ENCODE measurements around the gene PRSS2. TPM values are rescaled to one million over a fixed set of nuclear protein-coding genes. Genes with fewer than 3 reads are reported as not detected.

Gene PRSS2
- total RNA-seq, 1 donor: 22.9 TPM

DNA sequence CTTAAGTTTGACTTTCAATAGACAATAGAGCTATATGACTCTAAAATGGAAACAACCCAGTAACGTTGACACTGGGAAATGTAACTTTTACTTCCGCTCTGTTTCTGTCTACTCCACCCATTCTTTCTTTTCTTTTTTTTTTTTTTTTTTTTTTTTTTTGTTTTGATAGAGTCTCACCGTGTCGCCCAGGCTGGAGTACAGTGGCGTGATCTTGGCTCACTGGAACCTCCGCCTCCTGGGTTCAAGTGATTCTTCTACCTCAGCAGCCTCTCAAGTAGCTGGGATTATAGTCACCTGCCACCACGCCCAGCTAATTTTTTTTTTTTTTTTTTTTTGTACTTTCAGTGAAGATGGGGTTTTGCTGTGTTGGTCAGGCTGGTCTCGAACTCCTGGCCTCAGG lies 13.9 kb downstream of the PRSS2 start:
- DNase-seq (ENCODE audit: low read depth in 2 of 3, low spot score in 2 of 3): no peak

DNA sequence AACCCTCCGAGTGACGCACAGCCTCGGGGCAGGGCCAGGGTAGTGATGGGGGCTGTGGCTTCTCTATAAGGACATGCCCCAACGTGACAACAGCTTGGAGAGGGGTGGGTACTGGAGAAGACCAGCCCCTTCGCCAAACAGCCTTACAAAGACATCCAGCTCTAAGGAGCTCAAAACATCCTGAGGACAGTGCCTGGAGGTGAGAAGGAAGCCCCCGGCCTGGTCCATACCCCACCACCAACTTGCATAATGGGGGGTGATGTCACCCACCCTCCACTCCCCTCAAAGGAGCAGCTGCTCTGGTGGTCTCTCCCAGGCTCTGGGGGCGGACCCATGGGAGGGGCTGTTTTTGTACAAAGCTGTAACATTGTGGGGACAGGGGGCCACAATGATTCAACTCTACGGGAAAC lies 15.1 kb downstream of the PRSS2 start:
- no peak for DNase-seq (ENCODE audit: low read depth in 2 of 3, low spot score in 2 of 3)

DNA sequence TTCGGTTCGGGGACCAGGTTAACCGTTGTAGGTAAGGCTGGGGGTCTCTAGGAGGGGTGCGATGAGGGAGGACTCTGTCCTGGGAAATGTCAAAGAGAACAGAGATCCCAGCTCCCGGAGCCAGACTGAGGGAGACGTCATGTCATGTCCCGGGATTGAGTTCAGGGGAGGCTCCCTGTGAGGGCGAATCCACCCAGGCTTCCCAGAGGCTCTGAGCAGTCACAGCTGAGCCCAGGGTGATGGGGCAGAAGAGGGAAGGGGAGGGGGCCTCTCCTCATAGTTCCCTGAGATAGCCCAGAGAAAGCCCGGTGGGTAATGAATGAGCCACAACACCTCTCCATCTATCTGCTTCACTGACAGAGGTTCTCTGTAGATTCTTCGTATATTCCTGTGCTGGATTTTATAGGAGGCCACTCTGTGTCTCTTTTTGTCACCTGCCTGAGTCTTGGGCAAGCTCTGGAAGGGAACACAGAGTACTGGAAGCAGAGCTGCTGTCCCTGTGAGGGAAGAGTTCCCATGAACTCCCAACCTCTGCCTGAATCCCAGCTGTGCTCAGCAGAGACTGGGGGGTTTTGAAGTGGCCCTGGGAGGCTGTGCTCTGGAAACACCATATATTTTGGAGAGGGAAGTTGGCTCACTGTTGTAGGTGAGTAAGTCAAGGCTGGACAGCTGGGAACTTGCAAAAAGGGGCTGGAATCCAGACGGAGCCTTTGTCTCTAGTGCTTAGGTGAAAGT lies 16.4 kb downstream of the PRSS2 start:
- DNase-seq (ENCODE audit: low read depth in 2 of 3, low spot score in 2 of 3): no peak

DNA sequence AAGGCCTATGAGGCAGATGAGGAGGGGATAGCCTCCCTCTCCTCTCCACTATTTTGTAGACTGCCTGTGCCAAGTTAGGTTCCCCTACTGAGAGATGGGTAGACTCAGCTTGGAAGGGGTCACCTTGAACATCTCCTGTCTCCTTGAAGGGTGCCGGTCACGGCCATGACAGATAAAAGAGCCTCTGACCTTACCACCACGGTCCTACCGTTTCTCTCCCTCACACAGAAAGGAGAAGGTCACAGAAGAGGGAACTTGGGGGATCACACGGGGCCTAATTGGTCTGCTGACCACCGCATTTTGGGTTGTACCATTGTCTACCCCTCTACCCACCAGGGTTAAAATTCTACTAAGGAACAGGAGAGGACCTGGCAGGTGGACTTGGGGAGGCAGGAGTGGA lies 17.0 kb downstream of the PRSS2 start:
- DNase-seq (ENCODE audit: low read depth in 2 of 3, low spot score in 2 of 3): no peak

DNA sequence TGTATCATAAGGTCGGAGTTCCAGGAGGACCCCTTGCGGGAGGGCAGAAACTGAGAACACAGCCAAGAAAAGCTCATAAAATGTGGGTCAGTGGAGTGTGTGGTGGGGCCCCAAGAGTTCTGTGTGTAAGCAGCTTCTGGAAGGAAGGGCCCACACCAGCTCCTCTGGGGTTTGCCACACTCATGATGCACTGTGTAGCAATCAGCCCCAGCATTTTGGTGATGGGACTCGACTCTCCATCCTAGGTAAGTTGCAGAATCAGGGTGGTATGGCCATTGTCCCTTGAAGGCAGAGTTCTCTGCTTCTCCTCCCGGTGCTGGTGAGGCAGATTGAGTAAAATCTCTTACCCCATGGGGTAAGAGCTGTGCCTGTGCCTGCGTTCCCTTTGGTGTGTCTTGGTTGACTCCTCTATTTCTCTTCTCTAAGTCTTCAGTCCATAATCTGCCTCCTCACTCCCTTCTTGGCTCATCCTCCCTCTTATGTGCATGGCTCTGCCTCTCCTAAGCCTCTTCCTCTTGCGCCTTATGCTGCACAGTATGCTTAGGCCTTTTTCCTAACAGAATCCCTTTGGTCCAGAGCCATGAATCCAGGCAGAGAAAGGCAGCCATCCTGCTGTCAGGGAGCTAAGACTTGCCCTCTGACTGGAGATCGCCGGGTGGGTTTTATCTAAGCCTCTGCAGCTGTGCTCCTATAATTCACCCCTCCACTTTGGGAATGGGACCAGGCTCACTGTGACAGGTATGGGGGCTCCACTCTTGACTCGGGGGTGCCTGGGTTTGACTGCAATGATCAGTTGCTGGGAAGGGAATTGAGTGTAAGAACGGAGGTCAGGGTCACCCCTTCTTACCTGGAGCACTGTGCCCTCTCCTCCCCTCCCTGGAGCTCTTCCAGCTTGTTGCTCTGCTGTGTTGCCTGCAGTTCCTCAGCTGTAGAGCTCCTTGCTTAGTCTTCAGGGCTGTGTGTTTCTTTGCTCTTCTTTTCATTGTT lies 17.8 kb downstream of the PRSS2 start:
- no peak for DNase-seq (ENCODE audit: low read depth in 2 of 3, low spot score in 2 of 3)

DNA sequence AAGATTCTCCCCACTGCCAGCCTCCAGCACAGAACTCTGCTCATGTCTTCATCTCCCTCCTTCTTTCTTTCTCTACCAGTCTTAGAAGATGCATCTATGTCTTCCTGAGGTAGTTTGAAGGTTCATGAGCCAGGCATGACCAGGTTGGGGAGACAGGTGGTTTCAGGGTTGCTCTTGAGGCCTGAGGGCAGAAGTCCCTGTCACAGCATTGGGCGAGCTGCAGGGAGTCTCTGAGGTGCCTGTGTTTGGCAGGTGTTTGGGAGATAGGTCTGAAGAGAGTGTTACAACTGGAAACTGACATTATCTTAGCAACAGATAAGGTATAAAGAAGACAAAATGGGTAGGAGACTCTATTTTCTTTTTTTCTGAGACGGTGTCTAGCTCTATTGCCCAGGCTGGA lies 18.7 kb downstream of the PRSS2 start:
- no peak for DNase-seq (ENCODE audit: low read depth in 2 of 3, low spot score in 2 of 3)

DNA sequence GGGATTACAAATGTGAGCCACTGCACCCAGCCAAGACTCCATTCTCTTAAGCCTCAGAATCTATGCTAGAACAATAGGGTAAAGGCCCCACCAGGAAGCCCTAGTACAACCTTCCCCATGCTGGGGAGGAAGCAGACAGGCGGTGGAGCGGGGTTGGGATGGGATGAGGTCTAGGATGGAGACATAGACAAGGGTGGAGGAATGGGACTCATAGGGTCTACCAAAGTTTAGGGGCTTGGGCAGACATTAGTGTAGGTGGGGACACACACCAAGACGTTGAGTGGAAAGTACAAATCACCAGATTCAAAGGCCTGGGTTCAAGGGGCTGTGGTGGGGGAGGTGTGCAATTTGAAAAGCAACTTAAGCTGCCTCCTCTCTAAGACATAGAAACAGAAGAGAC lies 19.3 kb downstream of the PRSS2 start:
- DNase-seq (ENCODE audit: low read depth in 2 of 3, low spot score in 2 of 3): no peak

DNA sequence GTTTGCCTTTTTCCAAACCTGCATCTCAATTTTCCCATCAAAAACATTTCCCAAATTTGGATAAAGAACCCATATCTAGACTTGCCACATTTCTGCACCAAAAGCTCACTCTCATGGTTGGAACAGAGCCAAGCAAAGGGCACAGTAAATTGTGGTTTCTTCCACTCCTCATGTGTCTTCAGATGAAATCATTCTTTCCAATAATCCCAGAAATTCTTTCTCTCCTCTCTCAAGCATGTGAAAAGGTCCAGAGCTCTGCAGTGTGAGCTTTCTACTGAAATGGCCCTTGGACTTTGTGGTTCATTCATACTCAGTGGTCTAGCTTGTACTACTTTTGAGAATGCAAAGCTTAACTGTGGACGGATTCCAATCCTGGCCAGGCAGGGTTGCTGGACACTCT lies 19.8 kb downstream of the PRSS2 start:
- peak in 1 of 3 donors; percentile 65 for DNase-seq (ENCODE audit: low read depth in 2 of 3, low spot score in 2 of 3)

DNA sequence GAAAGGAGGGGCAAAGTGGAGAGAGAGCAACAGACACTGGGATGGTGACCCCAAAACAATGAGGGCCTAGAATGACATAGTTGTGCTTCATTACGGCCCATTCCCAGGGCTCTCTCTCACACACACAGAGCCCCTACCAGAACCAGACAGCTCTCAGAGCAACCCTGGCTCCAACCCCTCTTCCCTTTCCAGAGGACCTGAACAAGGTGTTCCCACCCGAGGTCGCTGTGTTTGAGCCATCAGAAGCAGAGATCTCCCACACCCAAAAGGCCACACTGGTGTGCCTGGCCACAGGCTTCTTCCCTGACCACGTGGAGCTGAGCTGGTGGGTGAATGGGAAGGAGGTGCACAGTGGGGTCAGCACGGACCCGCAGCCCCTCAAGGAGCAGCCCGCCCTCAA lies 20.7 kb downstream of the PRSS2 start:
- DNase-seq (ENCODE audit: low read depth in 2 of 3, low spot score in 2 of 3): no peak

DNA sequence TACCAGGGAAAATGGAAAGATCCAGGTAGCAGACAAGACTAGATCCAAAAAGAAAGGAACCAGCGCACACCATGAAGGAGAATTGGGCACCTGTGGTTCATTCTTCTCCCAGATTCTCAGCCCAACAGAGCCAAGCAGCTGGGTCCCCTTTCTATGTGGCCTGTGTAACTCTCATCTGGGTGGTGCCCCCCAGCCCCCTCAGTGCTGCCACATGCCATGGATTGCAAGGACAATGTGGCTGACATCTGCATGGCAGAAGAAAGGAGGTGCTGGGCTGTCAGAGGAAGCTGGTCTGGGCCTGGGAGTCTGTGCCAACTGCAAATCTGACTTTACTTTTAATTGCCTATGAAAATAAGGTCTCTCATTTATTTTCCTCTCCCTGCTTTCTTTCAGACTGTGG lies 21.4 kb downstream of the PRSS2 start:
- no peak for DNase-seq (ENCODE audit: low read depth in 2 of 3, low spot score in 2 of 3)

DNA sequence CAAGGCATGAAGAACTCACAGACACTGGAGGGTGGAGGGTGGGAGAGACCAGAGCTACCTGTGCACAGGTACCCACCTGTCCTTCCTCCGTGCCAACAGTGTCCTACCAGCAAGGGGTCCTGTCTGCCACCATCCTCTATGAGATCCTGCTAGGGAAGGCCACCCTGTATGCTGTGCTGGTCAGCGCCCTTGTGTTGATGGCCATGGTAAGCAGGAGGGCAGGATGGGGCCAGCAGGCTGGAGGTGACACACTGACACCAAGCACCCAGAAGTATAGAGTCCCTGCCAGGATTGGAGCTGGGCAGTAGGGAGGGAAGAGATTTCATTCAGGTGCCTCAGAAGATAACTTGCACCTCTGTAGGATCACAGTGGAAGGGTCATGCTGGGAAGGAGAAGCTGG lies 21.8 kb downstream of the PRSS2 start:
- no peak for DNase-seq (ENCODE audit: low read depth in 2 of 3, low spot score in 2 of 3)

DNA sequence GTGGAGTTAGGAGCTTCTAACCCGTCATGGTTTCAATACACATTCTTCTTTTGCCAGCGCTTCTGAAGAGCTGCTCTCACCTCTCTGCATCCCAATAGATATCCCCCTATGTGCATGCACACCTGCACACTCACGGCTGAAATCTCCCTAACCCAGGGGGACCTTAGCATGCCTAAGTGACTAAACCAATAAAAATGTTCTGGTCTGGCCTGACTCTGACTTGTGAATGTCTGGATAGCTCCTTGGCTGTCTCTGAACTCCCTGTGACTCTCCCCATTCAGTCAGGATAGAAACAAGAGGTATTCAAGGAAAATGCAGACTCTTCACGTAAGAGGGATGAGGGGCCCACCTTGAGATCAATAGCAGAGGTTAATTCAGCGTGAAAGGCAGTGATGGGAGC lies 22.4 kb downstream of the PRSS2 start:
- no peak for DNase-seq (ENCODE audit: low read depth in 2 of 3, low spot score in 2 of 3)

DNA sequence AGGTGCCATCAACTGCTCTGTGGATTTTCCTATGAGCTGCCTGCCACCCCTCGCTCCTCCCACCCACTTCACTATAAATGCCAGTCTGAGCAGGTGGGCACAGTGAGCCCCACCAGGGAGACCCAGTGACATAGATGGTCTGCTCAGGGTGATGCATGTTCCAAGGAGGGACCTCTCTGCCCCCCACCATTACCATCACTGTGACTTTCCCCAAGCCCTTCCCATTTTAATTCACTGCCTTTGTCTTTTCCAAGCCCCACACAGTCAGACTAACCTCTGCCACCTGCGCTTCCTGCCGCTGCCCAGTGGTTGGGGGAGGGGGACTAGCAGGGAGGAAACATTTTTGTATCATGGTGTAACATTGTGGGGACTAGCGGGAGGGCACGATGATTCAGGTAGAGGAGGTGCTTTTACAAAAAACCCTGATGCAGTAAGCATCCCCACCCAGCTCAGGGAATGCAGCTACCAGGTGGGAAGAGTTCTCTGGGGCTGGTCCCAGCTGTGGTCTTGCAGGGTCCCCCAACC lies 24.6 kb downstream of the PRSS2 start:
- DNase-seq (ENCODE audit: low read depth in 2 of 3, low spot score in 2 of 3): peak in 2 of 3 donors; percentile 44 to 53

DNA sequence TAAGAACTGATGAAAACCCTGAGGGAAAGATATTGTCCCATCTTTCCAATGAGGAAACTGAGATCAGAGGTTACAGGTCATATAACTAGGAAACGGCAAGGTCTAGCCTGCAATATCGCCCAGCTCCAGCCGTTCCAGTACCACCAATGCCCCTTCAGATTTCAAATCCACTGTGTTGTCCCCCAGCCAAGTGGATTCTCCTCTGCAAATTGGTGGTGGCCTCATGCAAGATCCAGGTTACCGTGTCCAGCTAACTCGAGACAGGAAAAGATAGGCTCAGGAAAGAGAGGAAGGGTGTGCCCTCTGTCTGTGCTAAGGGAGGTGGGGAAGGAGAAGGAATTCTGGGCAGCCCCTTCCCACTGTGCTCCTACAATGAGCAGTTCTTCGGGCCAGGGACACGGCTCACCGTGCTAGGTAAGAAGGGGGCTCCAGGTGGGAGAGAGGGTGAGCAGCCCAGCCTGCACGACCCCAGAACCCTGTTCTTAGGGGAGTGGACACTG lies 25.3 kb downstream of the PRSS2 start:
- no peak for DNase-seq (ENCODE audit: low read depth in 2 of 3, low spot score in 2 of 3)

DNA sequence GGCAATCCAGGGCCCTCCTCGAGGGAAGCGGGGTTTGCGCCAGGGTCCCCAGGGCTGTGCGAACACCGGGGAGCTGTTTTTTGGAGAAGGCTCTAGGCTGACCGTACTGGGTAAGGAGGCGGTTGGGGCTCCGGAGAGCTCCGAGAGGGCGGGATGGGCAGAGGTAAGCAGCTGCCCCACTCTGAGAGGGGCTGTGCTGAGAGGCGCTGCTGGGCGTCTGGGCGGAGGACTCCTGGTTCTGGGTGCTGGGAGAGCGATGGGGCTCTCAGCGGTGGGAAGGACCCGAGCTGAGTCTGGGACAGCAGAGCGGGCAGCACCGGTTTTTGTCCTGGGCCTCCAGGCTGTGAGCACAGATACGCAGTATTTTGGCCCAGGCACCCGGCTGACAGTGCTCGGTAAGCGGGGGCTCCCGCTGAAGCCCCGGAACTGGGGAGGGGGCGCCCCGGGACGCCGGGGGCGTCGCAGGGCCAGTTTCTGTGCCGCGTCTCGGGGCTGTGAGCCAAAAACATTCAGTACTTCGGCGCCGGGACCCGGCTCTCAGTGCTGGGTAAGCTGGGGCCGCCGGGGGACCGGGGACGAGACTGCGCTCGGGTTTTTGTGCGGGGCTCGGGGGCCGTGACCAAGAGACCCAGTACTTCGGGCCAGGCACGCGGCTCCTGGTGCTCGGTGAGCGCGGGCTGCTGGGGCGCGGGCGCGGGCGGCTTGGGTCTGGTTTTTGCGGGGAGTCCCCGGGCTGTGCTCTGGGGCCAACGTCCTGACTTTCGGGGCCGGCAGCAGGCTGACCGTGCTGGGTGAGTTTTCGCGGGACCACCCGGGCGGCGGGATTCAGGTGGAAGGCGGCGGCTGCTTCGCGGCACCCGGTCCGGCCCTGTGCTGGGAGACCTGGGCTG lies 26.0 kb downstream of the PRSS2 start:
- DNase-seq (ENCODE audit: low read depth in 2 of 3, low spot score in 2 of 3): peak in 1 of 3 donors; percentile 37

DNA sequence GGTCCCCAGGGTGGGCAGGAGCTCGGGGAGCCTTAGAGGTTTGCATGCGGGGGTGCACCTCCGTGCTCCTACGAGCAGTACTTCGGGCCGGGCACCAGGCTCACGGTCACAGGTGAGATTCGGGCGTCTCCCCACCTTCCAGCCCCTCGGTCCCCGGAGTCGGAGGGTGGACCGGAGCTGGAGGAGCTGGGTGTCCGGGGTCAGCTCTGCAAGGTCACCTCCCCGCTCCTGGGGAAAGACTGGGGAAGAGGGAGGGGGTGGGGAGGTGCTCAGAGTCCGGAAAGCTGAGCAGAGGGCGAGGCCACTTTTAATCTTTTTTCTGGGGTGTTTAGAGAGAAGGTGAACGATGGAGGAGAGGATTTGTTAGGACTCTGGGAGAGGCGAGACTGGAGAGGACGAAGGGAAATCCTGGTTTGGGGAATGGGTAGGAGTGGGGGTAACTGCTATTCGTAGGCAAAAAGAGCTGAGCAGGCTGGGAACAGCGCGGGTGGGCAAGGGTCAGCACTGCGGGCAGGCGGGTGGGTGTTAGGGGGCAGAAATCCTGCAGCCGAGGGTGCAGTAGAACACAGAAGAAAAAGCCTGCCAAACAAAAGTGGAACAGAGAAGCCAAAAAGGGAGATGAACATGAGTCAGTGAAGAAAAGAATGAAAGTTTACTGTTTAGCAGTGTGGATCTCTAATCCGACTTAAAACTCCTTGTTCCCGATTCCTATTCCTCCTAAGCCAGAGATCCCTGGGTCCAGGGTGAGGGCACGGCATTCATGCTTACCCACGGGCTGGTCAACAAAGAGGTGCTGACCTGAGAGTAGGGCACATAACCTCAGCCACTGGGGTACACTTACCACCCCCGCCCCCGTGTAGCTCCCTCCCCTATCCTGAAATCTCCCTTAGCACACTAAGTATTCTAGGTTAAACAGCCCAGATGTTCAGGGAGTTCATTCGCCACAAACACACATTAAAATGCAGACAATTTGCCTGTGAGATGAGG lies 26.9 kb downstream of the PRSS2 start:
- no peak for DNase-seq (ENCODE audit: low read depth in 2 of 3, low spot score in 2 of 3)

DNA sequence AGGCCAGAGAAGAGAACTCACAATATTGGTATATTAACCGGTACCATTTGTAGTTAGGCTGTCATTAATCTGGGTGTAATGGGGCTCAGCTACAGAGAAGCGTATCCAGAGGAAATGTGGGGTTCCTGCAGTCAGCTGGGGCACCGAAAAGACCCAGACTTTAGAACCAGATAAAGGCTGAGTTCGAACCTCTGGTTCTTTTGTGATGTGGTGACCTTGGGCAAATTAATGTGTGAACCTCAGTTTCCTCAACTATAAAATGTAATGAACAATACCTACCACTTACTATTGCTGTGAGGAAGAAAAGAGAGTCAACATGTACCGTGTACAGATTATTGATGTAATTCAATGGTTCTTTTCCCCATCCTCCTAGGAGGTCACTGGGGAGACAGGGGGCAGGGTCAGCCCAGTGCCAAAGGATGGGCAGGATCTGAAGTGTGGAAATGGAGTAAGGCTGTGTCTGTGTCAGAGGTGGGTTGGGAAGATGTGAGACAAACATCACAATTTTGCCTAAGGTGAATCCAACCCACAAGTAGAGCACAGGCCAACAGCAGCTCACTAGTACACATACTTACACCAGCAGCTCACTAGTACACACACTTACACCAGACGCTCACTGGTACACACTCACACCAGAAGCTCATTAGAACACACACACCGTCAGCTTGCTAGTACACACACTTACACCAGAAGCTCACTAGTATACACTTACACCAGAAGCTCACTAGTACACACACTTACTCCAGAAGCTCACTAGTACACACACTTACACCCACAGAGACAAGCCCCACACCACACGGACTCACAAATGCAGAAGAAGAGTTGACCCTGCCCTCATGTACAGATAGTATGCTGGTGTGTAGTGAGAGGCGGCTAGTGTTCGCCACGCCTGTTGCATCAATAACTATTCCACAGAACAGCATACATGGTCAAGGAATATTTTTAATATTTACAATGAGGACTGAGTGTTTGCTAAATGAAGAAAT lies 28.0 kb downstream of the PRSS2 start:
- DNase-seq (ENCODE audit: low read depth in 2 of 3, low spot score in 2 of 3): no peak

DNA sequence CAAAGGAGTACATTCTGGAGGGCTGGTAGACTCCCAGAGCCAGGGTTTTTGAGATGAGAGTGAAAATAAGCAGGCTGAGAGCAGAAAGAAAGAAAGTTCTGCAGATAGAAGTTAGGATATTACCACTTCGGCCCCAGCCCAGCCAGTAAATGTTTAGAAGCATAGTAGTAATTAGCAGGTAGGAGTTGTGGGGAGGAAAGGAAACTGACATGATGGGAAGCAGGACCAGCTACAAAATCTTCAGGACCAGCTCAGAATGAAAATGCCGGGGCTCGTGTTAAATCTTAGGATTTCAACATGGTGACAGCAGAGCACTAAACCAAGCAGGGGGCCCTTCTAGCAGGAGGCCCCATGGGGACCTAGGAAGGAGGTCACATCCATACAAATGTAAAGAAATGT lies 28.7 kb downstream of the PRSS2 start:
- DNase-seq (ENCODE audit: low read depth in 2 of 3, low spot score in 2 of 3): no peak
